GM21526 (cell line): ENCODE data around the gene CST2.
"Not testable (repeated sequence)": the region's sequence is repeated elsewhere in the genome, so short reads cannot be mapped to it uniquely, and the experiment has no call there.

Experiments
- ATAC-seq: cut with Tn5 transposase; IDR thresholded peaks from one replicate; pipeline ENCODE4 v1.9.1; 2021; ENCODE audit warnings: moderate library complexity; ENCODE audit not compliant: unreplicated experiment, low FRiP score

Gene CST2

DNA sequence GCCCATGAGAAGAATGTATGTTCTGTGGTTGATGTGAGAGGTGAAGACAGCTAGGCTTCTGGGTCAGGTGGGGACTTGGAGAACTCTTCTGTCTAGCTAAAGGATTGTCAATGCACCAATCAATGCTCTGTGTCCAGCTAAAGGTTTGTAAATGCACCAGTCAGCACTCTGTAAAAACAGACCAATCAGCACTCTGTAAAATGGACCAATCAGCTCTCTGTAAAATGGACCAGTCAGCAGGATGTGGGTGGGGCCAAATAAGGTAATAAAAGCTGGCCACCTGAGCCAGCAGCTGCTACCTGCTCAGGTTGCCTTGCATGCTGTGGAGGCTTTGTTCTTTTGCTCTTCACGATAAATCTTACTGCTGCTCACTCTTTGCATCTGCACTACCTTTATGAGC is 15.0 kb downstream of the CST2 start:
- not testable (repeated sequence) for ATAC-seq

DNA sequence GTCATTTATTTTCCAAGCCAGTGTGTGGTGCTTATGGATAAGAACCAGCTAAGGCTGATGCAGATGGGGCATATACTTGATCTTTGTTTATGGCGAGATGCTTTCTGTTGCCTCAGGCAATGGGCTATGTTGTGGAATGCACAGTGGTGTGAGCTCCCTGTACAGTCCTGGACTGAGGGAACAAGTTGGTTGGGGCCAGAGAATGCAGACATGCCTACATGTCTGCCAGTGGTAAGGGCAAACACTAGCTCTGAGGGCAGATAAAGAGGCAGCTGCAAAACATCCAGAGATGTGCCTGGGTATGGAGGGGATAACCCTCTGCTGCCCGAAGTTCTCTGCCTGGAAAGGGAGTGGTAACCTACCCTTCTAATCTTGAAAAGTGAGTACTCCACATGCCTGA is 16.2 kb downstream of the CST2 start:
- ATAC-seq, result not testable (repeated sequence)

DNA sequence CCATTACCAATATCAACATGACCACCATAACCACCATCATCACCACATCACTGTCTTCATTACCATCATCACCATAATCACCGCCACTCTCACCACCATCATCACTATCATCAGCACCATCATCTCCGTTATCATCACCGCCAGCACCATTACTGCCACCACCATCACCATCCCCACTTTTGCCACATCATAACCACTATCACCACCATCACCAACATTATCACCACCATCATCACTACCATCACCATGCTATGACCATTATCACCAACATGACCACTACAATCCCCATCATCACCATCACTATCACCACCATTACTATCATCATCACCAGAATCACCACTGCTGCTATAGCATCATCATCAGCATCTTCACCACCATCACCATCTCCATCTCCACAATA is 25.7 kb downstream of the CST2 start:
- no peak for ATAC-seq

DNA sequence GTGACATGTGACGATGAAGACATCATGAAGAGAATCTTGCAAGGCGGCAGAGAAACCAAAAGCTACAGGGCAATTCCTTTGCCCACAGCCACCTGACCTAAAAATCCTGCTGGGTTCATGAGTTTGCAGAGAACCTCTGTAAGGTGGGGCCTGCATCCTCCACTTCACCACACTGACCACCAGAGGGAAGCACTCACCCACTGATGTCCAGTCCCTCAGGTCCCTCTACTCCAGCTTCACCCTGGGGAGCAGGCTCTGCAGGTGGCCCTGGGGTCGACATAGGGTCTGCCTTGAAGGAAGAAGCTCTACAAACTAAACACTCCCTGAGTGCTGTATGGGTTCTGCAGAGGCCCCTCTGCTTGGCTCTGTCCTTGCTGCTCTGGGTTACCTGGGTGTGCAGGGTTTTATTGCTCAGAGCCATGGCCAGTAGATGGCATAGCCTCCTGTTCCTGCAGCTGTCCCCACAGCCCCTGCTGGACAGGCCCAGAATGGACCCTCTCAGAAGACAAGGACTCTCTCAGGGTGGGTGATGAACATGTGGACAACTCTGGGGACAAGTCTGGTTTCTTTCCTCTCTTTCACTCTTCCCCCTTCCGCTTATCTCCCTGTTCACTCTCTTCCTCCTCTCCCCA is 27.2 kb downstream of the CST2 start:
- ATAC-seq, result peak; percentile 84

DNA sequence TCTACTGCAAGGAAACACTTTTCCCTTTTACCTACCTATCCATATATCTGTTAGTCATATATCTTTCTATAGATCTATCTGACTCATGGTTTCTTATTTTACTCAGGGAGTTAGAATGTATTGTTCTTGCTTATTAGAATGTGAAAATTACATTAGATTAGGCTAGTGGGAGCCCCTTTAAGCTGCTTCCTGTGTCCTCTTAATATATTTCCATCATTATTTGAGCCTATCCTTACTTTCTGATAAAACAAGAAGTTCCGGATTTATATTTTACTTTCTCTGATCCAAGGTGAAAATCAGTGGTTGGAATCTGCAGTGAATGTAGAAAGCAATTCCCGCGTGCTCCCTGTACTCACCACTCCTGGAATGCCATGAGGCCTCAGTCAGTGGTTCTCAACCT is 31.0 kb downstream of the CST2 start:
- no peak for ATAC-seq

DNA sequence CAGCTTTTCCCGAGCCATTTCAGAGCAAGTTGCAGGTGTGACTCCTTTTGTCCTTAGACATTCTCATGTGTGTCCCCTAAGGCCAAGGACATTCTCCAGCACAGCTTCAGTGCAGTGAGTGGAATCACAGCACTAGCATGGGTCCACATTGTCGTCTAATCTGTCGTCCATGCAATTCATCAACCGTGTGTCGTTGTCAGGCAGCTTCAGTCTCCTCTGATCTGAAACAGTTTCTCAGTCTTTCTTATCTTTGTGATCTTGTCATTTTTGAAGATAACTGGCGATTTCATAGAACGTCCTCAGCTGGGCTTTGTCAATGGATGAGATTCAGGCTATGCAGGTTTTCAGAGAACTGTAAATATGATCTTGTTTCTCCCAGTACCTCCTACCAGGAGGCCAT is 31.7 kb downstream of the CST2 start:
- ATAC-seq, result no peak

DNA sequence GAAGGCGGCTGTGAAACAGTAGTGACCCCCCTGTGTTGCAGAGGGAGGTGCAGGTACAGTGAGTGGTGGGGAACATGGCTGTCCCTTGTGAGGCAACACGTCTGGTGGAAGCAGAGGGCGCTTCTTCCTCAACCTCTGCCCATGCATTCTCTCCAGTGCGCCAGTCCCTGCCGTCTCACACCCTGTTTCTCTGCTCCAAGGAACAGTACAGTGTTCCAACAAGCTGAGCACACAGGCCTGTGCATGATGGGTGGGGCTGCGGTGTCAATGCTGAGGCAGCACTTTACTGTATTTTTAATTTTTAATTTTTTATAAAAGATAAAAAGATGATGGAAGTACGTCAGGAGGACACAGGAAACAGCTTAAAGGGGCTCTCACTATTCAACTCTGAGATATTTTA is 32.5 kb downstream of the CST2 start:
- ATAC-seq, result no peak

DNA sequence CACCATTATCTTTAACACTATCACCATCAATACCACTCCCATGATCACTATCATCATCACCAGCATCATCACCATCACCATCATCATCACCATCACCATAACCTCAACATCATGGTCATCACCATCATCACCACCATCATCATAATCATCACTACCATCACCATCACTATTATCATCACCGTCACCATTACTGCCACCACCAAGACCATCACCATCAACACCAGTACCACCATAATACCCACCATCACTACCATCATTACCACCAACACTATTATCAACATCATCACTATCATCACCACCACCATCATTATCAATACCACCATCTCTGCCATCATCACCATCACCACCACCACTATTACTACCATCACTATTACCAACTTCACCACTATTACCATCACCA is 43.1 kb downstream of the CST2 start:
- ATAC-seq, result no peak

DNA sequence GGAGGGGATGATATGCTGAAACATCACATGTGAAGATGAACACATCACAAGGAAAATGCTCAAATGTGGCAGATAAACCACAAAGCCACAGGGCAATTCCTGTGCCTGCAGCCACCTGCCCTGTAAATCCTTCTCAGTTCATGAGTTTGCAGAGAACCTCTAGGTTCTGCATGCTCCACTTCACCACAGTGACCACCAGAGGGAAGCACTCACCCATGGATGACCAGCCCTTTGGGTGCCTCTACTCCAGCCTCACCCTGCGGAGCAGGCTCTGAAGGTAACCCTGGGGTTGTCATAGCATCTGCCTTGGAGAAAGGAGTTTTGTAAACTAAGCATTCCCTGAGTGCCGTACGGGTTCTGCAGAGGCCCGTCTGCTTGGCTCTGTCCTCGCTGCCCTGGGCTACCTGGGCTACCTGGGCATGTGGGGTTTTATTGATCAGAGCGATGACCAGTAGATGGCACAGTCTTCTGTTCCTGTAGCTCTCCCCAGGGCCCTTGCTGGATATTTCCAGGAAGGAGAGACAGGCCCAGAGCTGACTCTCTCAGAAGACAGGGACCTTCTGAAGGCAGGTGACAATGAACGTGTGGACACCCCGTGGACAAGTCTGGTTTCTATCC is 44.1 kb downstream of the CST2 start:
- peak; percentile 83 for ATAC-seq

DNA sequence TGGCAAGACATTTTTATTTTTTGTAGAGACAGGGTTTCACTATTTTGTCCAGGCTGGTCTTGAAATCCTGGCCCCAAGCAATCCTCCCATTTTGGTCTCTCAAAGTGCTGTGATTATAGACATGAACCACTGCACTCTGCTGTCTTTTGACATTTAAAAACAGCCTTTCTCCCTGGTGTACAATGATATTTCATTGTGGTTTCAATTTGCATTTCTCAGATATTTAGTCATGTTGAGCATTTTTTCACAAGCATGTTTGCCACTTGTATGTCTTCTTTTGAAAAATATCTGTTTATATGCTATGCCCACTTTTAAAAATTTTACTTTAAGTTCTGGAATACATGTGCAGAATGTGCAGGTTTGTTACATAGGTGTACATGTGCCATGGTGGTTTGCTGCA is 47.9 kb downstream of the CST2 start:
- not testable (repeated sequence) for ATAC-seq

DNA sequence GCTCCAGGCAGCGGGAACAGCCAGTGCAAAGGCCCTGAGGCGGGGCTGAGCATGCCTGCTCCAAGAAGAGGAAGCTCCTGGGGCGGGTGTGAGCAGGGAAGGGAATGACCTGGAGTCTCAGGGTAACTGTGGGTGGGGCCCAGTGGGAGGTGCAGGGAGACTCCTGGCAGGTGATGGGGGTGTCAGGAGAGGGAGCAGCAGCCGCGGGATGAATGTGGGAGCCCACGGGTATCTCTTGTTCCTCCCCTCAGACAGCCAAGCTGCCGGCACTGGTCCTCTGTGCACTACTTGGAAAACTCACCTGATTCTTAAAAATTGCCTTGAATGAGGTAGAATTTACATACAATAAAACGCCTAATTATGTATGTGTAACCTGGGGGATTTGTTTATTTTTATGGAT is 49.1 kb downstream of the CST2 start:
- not testable (repeated sequence) for ATAC-seq

DNA sequence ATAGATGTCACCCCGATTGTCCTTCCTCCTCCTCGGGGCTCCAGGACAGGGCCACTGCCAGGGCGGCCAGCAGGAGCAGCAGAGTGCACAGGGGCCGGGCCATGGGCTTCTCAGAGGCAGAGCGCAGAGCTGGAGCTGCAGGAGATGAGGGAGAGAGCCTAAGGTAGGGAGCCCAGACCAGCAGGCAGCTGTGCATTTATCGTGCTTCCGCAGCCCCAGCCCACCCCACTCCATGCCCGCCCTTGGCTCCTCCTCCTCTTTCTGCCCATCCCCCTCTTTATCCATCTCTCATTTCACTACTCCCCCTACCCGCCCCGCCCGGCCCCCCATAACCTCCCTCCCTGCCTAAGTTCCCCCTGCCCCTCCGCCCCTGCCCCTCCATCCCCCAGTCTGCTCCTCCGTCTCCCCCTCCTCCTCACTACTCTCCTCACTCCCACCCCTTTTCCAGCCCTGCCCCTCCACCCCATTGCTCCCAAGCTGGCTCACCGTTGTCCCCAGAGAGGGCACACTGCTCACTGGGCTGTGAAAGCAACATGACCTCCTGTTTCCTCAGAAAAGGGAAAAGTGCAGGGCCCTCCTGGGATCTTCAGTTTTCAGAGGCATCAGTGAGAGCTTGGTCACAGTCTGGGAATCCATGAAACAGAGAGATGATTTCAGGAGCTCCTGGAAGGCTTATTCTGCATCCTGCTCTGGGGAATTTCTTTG is 50.3 kb downstream of the CST2 start:
- no peak for ATAC-seq

DNA sequence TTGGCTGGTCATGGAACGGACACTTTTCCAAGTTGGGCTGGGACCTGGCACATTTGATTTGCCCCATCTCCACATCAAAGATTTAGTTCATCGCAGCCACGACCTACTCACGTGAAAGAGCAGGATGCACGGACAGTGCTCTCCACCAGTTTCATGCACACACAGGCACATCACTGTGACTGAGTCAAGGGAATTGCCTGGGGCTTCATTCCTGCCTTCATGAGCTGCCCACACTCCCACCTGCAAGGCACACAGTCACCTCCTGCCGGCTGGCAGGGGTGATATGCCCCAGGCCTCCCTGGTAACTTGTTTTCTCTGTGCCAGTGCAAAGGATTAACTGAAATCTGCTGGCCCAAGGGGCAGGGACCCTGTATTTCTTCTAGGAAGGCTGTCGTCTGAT is 52.4 kb downstream of the CST2 start:
- no peak for ATAC-seq
